ENCODE results near the gene GRM4.

GRM4 gene

DNA sequence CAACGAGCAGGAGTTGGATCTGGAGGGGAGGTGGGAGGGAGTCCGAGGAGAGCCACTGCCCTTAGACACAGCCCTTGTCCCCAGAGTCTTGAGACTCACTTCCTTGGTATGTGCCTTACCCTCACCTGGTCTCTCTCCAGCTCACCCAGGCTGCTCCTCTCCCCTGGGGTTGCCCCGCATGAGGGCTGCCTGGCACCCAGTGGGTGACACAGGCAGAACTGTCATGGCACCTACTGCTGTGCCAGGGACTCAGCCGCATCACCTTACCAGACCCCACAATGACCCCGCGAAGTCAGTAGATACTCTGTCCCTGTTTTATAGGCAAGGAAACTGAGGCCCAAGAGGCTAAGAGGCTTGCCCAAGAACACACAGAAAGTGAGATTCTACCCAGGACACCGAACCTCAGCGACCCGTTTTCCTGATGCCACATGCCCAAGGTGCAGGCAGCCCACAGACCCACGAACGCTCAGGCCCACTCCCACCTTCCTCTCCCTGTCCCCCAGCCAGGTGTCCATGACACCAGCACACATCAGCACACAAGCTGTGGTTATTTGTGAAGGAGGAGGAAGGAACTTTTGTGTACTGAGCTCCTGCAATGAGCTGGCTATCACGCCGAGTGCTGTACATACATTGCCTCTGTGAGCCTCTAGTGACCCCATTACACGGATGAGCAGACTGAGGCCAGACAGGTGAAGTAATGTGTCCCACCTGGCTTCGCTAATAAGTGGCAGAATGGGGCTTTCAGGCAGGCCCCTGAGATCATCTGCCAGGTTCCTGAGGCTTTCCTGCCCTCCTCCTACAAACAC, 168.1 kb downstream of the GRM4 start:
- DNase-seq (ENCODE audit: low read depth), result no peak

DNA sequence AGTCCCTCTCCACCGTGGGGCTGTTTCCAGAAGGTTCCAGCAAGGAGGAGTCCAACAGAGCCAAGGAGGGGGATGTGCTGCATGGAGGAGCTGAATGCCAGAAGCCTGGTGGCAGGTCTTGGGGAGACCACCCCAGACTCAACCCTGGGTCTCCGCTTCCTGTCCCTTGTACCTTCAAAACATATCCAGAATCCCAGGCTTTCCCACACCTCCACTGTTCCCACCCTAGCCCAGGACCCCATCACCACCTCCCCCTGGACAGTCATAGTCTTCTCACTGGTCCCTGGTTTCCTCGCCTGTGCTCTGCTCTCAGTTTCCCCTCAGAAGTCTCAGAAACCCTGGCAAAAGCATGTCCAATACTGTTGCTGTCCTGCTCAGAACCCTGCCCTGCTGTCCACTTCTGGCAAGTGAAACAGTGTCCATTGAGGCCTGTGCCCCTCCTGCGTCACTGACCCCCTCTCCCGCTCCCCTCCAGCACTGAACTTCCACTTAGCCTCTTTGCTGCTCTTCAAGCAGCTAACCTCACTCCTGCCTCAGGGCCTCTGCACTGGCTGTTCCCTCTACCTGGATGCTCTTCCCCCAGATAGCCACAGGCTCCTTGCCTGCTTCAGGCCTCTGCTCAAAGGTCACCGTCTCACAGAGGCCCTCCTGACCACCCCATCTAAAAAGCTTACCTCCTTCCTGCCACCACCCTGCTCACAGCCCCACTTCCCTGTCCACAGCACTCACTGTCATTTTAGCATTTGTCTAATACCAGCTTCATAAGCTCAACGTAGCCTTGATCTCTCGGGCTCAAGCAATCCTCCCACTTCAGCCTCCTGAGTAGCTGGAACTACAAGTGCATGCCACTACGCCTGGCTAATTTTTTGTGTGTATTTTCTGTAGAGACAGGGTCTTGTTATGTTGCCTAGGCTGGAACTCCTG, 169.2 kb downstream of the GRM4 start:
- DNase-seq (ENCODE audit: low read depth), result no peak

DNA sequence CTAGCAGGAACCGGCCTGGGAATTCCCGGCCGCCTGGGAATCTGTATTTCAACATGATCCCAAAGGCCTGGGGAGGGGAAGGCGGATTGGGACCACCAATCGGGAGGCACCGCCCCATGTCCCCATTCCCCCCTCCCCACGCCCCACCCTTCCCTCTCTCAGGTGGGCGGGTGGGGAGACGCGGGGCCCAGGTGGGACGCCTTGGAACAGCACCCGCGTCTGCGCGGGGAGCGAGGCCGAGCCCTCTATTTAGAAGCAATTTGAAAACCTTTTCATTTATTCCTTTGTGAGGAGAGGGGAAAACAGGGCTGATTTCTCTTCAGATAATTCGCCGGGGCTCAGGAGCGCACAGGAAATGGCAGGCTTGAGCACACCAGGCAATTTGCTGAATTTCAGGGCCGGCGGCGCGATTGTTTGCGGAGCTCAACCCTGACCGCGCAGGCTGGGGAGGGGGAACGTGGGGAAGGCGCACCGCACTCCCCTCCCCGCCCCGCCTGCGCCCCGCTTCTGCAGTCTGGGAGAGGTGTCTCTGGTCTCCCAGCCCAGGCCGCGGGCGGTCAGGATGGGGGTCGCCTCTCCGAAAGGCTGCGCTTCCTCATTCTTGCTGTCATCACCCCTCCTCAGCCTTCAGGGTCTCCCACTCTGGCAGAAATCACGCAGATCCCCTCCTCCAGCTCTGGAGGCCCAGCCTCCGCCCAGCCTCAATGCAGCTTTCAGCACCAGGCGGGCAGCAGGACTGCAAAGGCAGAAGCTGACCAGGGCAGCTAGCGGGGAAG, 170.0 kb downstream of the GRM4 start:
- DNase-seq (ENCODE audit: low read depth), result no peak

DNA sequence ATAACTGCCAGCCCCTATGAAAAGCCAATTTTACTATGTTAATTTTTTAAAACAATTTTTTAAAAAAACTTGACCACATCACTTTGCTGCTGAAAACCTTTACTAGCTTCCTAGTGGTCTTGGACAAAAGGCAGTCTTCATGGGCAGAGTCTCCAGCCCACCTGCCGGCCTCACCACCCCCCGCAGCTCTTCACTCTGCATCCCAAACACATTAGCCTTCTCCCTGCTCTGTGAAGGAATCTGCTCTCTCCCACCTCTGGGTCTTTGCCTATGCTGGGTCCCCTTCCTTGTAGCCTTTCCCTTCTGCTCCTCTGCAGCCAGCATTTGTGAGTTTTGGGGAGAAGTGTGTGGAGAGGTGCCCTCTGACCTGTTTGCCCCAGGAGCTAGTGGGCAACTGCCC, 171.4 kb downstream of the GRM4 start:
- DNase-seq (ENCODE audit: low read depth), result no peak

DNA sequence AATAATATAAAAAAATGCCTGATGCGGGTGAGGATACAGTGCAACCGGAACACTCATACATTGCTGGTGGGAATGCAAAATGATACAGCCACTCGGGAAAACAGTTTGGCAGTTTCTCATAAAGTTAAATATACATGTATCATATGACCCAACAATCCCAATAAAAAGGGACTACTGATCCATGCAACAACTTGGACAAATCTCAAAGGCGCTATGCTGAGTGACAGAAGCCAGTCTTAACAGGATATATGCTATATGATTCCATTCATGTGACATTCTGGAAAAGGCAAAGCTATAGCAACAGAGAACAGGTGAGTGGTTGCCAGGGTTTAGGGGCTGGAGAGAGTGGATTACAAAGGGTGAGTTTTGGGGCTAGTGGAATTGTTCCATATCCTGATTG, 171.9 kb downstream of the GRM4 start:
- no peak for DNase-seq (ENCODE audit: low read depth)

DNA sequence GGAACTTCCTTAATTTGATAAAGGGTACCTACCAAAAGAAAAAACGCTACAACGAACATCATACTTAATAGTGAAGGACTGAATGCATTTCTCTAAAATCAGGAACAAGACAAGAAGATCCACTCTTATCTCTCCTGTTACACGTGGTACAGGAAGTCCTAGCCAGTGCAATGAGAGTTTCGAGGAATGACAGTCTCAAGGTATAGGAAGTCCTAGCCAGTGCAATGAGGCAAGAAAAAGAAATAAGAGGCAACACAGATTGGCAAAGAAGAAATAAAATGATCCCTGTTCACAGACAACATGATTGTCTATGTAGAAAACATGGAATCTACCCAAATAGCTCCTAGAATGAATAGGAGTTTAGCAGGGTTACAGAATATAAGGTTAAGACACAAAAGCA, 174.3 kb downstream of the GRM4 start:
- DNase-seq (ENCODE audit: low read depth), result no peak
